ENCODE results near the gene NAB1. TPM values are rescaled to one million over a fixed set of nuclear protein-coding genes. Genes with fewer than 3 reads are reported as not detected.

NAB1 gene
- total RNA-seq, 2 donors from 2014 or later, result 35.6 to 44.7 TPM

DNA sequence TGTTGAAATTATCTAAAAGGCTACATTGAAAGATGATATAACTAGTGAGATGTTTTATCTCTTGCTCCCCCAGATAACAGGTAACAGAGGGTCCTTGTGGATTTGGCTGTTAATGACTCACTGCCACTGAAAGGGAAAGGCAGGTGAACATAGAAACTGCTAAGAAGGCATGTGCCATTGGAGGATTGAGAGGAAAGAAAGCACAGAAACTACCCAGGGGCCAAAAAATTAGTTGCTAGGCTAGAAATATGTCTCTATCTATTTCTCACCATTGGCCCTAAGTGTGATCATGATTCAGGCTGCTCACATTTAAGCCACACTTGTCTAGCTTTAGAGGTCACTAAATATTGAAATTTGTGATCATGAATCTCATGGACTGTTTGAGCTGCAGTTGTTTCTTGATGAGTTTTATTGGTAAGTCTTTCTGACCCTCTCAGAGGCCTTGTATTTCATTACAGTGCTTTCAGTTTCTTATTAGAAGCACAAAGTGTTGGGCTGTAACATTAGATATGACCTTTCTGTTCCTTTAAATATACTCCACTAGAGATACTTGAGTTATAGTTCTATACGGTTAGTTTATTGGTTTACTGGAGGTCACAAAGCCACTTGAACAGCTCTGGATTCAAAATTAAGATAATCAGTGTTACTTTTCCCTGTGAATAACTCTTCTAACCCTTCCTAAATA is 26.2 kb downstream of the NAB1 start:
- Mint-ChIP-seq H3K36me3 (ENCODE audit: low read depth) (peaks cover 66% of the 10 kb centered on the region), H3K9me3 (no peaks in the 10 kb centered on the region), H3K4me3 (peak overlapping the region; percentile 69), H3K4me1 (peaks cover 48% of the 10 kb centered on the region), H3K27ac (peak overlapping the region; percentile 69), H3K27me3 (no peaks in the 10 kb centered on the region)
- ATAC-seq (replicated peaks), result no peak

DNA sequence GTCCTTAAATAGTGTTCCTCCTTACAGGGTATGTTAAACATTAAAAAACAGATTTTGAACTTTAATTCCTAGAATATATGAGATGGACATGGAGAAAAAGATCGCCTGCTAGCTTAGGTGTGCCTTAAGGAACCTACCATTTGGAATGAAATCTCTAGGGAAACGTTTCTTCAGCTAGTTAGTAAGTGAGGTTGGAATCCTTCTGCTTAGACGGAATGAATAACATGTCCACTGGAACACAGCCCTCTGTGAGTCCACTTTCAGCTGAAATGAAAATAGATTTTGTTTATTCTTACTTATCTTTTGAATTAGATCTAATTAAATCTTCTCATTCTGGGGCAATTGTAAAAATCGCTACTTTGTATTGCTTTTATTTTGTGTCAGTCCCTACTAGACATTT is 28.4 kb downstream of the NAB1 start:
- Mint-ChIP-seq H3K36me3 (ENCODE audit: low read depth) (peaks cover 53% of the 10 kb centered on the region), H3K27ac (peak overlapping the region; percentile 90), H3K9me3 (no peaks in the 10 kb centered on the region), H3K27me3 (no peaks in the 10 kb centered on the region), H3K4me1 (peaks cover 45% of the 10 kb centered on the region), H3K4me3 (peak overlapping the region; percentile 66)
- no peak for ATAC-seq (replicated peaks)

DNA sequence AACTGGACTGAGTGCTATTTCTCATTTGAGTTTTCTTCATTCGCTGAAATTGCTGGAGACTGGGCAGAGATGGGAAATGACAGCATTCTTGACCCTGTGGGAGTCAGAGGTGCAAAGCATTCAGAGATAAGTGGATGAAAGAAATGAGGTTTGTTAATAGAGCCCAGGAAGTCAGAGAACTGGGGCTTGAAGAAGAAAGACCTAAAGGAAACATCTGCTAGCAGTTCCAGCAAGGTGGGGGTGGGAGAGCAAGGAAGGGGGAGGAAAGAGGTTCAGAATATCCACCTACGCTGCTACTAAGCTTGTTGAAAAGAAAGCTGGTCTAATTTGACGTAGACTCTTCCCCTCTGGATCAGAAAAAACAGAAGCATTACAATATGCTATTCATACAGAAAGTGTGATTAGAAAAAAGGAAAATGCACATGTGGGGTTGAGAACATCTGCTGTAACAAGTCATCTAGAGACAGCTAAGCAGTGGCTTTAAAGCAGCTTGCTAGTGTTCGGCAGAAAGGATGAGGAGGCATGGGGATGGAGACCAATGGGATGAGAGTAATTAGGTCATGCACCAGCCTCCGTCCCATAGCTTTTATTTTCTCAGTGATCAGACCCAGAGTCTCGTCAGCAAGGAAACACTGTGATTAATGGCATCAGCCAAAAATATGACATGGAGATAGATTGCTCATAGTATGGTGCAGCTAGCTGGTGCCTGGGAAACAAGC is 29.7 kb downstream of the NAB1 start:
- Mint-ChIP-seq H3K4me3 (peak overlapping the region; percentile 66), H3K27ac (peak overlapping the region; percentile 90), H3K27me3 (no peaks in the 10 kb centered on the region), H3K36me3 (ENCODE audit: low read depth) (peaks cover 39% of the 10 kb centered on the region), H3K4me1 (peaks cover 45% of the 10 kb centered on the region), H3K9me3 (no peaks in the 10 kb centered on the region)
- ATAC-seq (replicated peaks), result peak; percentile 88

DNA sequence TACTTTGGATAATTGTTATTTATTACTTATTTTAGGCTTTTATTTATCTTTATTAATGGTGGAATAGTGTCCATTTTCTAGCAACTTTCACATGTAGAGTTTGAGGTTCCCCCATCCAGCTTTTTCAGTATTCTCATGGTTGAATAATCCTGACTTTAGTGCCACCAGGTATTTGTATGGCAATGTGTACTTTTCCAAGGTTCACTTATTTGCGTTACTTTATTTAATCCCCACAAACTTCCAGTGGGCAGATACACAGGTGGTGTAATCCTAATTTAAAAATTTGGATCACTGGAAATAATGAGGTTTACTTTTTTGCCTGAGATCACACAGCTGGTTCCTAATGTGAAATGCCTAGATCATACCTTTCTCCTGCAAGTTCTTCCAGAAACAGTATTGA is 30.5 kb downstream of the NAB1 start:
- ATAC-seq (replicated peaks), result no peak
- Mint-ChIP-seq H3K27ac (peak overlapping the region; percentile 90), H3K36me3 (ENCODE audit: low read depth) (peaks cover 31% of the 10 kb centered on the region), H3K4me3 (peak overlapping the region; percentile 66), H3K4me1 (peaks cover 39% of the 10 kb centered on the region), H3K9me3 (no peaks in the 10 kb centered on the region), H3K27me3 (no peaks in the 10 kb centered on the region)

DNA sequence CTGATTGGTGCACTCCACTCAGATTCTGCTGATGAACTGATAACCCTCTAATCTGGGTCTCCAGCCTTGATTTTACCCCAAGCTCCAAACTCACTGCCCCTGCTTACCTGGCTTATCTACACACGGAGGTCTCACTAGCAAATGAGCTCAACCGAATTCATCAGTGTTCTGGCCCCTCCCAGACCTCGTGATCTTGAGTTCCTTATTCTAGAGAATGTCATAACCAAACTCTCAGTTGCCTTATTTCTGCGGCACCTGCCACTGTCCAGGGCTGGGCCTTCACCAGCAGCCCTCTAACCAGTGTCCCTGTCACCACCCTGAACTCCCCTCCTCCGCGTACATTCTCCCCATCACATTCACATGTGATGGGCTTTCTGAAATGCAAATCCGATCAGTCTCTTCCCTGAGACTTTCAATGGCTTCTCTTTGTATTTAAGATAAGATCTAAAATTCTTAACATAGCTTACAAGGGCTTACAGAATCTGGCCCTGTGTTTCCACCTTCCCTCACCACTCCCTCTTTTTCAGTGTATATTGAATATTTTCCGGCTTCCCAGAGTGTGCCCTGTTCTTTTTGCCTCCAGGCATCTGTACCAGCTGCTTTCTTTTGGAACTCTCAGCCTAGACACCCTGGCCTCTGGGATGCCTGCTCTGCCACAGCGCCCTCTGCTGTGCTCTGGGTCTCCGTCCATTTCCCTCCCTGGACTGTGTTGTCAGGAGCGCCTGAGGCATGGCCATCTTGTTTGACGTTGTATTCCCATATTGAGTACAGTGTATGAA is 31.1 kb downstream of the NAB1 start:
- ATAC-seq (replicated peaks), result peak; percentile 53
- Mint-ChIP-seq H3K36me3 (ENCODE audit: low read depth) (peaks cover 31% of the 10 kb centered on the region), H3K27ac (peak overlapping the region; percentile 90), H3K27me3 (no peaks in the 10 kb centered on the region), H3K9me3 (no peaks in the 10 kb centered on the region), H3K4me3 (peak overlapping the region; percentile 66), H3K4me1 (peaks cover 35% of the 10 kb centered on the region)

DNA sequence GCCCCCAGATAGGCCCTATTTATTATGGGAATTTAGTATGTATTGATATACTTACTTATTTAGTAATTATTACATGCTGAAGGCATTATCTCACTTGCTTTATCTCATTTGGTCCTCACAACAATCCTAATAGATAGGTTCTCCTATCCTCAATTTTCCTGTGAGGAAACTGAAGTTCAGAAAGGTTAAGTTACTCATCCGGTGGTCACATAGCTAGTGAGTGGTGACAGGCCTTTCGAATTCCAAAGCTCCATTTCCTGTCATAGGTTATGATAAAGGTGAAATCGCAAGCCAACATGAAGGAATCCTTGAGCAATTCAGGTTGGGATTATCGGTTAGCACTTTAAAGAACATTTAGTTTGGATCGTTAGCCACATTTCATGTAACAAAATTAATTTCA is 33.3 kb downstream of the NAB1 start:
- no peak overlapping the region for H3K4me3 Mint-ChIP-seq
- peaks cover 24% of the 10 kb centered on the region for H3K4me1 Mint-ChIP-seq
- H3K36me3 Mint-ChIP-seq (ENCODE audit: low read depth), result peaks cover 41% of the 10 kb centered on the region
- no peaks in the 10 kb centered on the region for H3K27me3 Mint-ChIP-seq
- H3K9me3 Mint-ChIP-seq, result no peaks in the 10 kb centered on the region
- no peak overlapping the region for H3K27ac Mint-ChIP-seq
- ATAC-seq (replicated peaks), result no peak

DNA sequence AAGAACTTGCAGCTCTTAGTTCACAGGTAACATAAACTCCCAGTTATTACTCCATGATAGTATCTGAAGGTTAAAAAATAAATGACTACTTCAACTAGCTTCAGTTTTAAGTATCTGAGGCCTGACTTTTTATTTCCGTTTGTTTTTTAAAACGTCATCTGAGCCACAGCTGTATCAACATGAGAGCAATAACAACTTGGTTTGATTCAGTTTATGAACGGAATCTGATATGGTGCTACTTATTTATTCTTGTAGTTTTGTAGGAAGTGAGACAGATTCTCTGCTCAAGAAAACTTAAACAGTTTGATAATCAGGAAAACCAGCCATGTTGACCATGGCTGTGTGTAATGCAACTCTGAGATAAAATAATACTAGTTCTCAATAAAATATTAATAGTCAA is 34.9 kb downstream of the NAB1 start:
- H3K4me1 Mint-ChIP-seq, result peaks cover 16% of the 10 kb centered on the region
- no peak overlapping the region for H3K27ac Mint-ChIP-seq
- H3K4me3 Mint-ChIP-seq, result no peak overlapping the region
- no peak for ATAC-seq (replicated peaks)
- no peaks in the 10 kb centered on the region for H3K9me3 Mint-ChIP-seq
- H3K36me3 Mint-ChIP-seq (ENCODE audit: low read depth), result peaks cover 57% of the 10 kb centered on the region
- no peaks in the 10 kb centered on the region for H3K27me3 Mint-ChIP-seq

DNA sequence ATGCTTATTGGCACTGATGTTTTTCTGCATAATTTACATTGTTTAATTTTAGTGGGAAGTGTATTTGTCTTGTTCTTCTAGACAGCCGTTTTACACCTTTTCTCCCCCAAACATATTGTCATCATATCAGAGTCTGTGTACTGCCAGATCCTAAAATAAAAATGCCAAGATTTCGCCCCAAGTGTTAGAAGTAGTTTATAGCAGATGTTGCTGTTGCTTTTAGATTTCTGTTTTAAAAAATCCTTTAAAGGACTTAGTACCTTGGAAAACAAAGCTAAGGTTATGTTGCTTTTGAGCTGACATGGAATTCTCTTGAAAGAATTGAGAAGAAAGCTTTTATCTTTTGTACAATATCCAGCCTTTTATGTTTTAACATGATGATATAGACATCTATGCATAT is 36.0 kb downstream of the NAB1 start:
- H3K27me3 Mint-ChIP-seq, result no peaks in the 10 kb centered on the region
- peaks cover 65% of the 10 kb centered on the region for H3K36me3 Mint-ChIP-seq (ENCODE audit: low read depth)
- ATAC-seq (replicated peaks), result no peak
- H3K9me3 Mint-ChIP-seq, result no peaks in the 10 kb centered on the region
- peak overlapping the region; percentile 22 for H3K27ac Mint-ChIP-seq
- H3K4me1 Mint-ChIP-seq, result peaks cover 8% of the 10 kb centered on the region
- H3K4me3 Mint-ChIP-seq, result no peak overlapping the region

- Mint-ChIP-seq H3K9me3 (no peaks in the 10 kb centered on the region), H3K4me1 (peaks cover 4% of the 10 kb centered on the region), H3K27me3 (no peaks in the 10 kb centered on the region), H3K4me3 (no peak overlapping the region), H3K36me3 (ENCODE audit: low read depth) (peaks cover 65% of the 10 kb centered on the region), H3K27ac (peak overlapping the region; percentile 22)
- ATAC-seq (replicated peaks), result no peak
Observed at GRCh38 chr2:190685333-190685732, 36.5 kb downstream of the NAB1 start.

- Mint-ChIP-seq H3K4me3 (peak overlapping the region; percentile 56), H3K36me3 (ENCODE audit: low read depth) (peaks cover 45% of the 10 kb centered on the region), H3K9me3 (no peaks in the 10 kb centered on the region), H3K27ac (peak overlapping the region; percentile 84), H3K4me1 (peaks cover 15% of the 10 kb centered on the region), H3K27me3 (no peaks in the 10 kb centered on the region)
- ATAC-seq (replicated peaks), result peak; percentile 60
Observed at GRCh38 chr2:190693533-190694232, 44.8 kb downstream of the NAB1 start.

GRCh38 chr2:190694479-190694878 is 45.6 kb downstream of the NAB1 start:
- no peak overlapping the region for H3K27ac Mint-ChIP-seq
- peaks cover 37% of the 10 kb centered on the region for H3K36me3 Mint-ChIP-seq (ENCODE audit: low read depth)
- no peaks in the 10 kb centered on the region for H3K27me3 Mint-ChIP-seq
- H3K4me3 Mint-ChIP-seq, result no peak overlapping the region
- no peaks in the 10 kb centered on the region for H3K9me3 Mint-ChIP-seq
- ATAC-seq (replicated peaks), result no peak
- peaks cover 15% of the 10 kb centered on the region for H3K4me1 Mint-ChIP-seq

DNA sequence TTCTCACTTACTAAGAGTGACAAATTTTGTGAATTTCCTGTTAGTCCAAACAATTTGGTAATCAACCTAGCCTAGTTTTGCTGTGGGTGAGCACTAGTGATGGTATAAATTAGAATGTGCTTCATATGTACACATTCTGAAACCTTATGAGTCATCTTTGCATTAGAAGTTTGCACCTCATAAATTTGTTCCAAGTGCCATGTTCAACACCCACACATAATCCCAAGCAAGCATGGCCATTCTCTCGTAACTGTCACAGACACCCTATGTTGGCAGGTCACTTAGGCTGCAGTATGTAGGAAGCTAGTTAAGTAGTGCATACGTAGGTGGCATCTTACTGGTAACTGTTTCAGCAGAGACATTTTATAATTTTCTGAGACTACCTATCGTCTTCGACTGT is 46.9 kb downstream of the NAB1 start:
- ATAC-seq (replicated peaks), result peak; percentile 85
- no peaks in the 10 kb centered on the region for H3K27me3 Mint-ChIP-seq
- H3K36me3 Mint-ChIP-seq (ENCODE audit: low read depth), result peaks cover 24% of the 10 kb centered on the region
- H3K27ac Mint-ChIP-seq, result peak overlapping the region; percentile 25
- H3K4me3 Mint-ChIP-seq, result peak overlapping the region; percentile 41
- H3K4me1 Mint-ChIP-seq, result peaks cover 15% of the 10 kb centered on the region
- H3K9me3 Mint-ChIP-seq, result no peaks in the 10 kb centered on the region

DNA sequence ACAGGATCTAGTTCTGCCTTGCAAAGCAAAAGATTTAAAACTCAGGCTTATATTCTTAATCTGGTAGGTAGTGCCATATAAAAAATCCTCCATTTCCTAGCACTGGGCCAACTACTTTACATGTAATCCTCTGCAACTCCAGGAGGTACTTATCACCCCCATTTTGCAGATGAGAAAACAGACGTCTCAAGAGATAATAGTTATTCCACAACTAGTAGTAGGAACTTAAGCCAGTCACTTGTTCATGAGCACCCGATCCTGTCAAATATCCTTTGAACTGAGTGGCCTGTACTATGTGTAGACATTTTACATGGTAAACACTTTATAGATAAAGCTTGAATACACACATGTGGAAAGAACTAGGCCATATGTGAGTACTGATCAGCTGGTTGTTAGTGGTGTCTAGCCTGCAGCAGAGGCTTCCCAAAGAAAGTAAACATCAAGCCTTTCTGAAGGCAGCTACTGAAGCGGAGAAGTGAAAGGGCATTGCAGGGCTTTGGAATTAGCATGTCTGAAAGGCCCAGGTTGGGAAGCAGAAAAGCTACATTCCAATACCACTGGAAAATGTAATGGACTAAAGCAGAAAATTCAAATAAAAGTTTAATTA is 48.0 kb downstream of the NAB1 start:
- no peak overlapping the region for H3K27ac Mint-ChIP-seq
- ATAC-seq (replicated peaks), result no peak
- no peaks in the 10 kb centered on the region for H3K27me3 Mint-ChIP-seq
- peaks cover 15% of the 10 kb centered on the region for H3K4me1 Mint-ChIP-seq
- no peaks in the 10 kb centered on the region for H3K9me3 Mint-ChIP-seq
- H3K36me3 Mint-ChIP-seq (ENCODE audit: low read depth), result peaks cover 12% of the 10 kb centered on the region
- no peak overlapping the region for H3K4me3 Mint-ChIP-seq

- Mint-ChIP-seq H3K4me3 (no peak overlapping the region), H3K27me3 (no peaks in the 10 kb centered on the region), H3K27ac (no peak overlapping the region), H3K36me3 (ENCODE audit: low read depth) (peaks cover 8% of the 10 kb centered on the region), H3K9me3 (no peaks in the 10 kb centered on the region), H3K4me1 (peaks cover 15% of the 10 kb centered on the region)
- ATAC-seq (replicated peaks), result no peak
Observed at GRCh38 chr2:190697421-190697820, 48.5 kb downstream of the NAB1 start.

Measured in activated T-helper 17 cell treated with anti-CD3 and anti-CD28 coated beads, Interleukin-2, amount 50 U/mL, for 72 hours (primary cell).